ENCODE results near the gene SYPL2. TPM values are rescaled to one million over a fixed set of nuclear protein-coding genes. Genes with fewer than 3 reads are reported as not detected.

The SYPL2 gene
- total and polyA plus RNA-seq, 2 of the 8 experiments (the other 6 are each of a cell fraction or from before 2014, with no cell fraction given), result 1.5 TPM

GRCh38 chr1:109438798-109439297, 27.5 kb upstream of the SYPL2 start (continued):
- no peak for TF ChIP-seq ASH2L (IDR thresholded peaks at IDR 0.05; ENCODE audit: low read length)
